HG03432 (cell line): ENCODE results near the gene HMBS.
"Not testable (repeated sequence)": the region's sequence is repeated elsewhere in the genome, so short reads cannot be mapped to it uniquely, and the experiment has no call there.

Source experiments
- ATAC-seq: cut with Tn5 transposase; IDR thresholded peaks from one replicate; pipeline ENCODE4 v1.9.1; 2021; ENCODE audit warnings: mild to moderate bottlenecking, moderate library complexity; ENCODE audit not compliant: unreplicated experiment

HMBS gene

GRCh38 chr11:119118227-119118626 lies 33.5 kb downstream of the HMBS start:
- ATAC-seq: no peak

DNA sequence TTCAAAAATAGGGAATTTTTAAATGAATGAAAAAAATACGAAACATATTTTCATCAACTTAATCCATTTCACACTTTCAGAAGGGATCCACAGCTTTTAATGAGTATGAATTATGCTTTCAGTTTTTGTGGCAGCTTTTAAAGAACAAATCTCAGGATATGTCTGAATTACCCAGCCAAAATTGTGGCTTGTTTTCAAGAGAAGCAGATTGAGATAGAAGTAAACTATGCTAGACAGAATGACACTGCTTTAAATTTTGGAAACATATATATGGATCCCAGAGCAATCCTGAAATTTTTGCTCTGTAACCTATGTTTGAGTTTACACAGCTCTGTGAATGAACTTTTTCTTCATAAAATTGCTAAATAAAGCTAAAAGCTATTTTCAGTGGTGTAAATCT lies 34.3 kb downstream of the HMBS start:
- ATAC-seq: no peak

DNA sequence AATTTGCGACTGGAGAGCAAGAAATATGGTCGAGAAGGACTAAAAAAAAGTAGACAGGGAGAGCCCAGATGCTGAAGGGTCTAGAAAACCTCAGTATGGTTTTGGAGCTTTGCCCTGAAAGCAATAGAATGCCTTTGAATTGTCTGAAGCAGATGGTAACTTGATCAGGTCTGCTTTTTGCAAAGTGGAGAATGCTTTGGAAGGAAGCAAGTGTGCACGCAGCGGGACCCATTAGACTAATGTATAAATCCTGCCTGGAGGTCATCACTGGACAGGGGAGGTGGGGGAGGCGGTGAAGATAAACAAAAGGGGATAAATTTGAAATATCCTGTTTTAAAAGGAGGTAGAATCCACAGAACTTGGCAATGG lies 35.9 kb downstream of the HMBS start:
- ATAC-seq: no peak

- peak; percentile 96 for ATAC-seq
Measured at GRCh38 chr11:119121008-119121810, 36.5 kb downstream of the HMBS start, which contains the start of gene HINFP. Gene HINFP (plus strand): TSS chr11:119121580. CDS start chr11:119126945, 5,365 bp downstream.

- ATAC-seq: no peak
Measured at GRCh38 chr11:119121811-119122124, 37.1 kb downstream of the HMBS start.

DNA sequence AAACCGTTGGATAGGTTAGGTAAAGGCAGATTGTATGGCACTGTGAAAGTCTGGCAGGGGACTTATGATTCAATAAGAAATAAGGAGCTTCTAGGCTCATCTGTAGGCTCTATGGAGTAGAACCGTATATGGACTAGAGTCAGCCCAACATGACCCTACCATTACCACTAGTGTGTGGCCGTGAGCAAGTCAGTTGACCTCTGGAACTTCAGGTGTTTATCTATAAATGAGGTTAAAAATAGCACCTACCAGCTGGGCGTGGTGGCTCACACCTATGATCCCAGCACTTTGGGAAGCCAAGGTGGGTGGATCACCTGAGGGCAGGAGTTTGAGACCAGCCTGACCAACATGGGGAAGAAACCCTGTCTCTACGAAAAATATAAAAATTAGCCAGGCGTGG lies 41.1 kb downstream of the HMBS start:
- ATAC-seq: no peak

DNA sequence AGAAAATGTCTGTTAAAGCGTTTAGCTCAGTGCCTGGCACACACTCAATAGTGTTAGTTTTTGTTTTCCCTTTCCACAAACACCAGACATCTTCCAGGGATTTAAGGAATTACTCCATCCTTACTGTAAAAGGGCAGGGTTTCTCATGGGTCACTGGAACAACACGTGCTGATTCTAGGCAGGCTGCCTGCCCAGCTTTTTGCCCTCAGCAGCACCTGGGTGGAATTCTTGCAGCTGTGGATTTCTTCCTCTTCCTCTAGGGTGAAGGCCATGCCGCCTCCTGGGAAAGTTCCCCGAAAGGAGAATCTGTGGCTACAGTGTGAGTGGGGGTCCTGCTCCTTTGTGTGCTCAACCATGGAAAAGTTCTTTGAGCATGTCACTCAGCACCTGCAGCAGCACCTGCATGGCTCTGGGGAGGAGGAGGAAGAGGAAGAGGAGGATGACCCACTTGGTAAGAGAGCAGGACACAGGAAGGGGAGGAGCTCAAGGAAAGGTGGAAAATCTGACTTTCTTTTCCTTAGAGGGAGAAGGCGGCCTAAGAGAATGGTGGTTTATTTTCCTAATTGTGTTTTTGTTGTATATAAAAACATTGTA lies 42.1 kb downstream of the HMBS start:
- no peak for ATAC-seq

DNA sequence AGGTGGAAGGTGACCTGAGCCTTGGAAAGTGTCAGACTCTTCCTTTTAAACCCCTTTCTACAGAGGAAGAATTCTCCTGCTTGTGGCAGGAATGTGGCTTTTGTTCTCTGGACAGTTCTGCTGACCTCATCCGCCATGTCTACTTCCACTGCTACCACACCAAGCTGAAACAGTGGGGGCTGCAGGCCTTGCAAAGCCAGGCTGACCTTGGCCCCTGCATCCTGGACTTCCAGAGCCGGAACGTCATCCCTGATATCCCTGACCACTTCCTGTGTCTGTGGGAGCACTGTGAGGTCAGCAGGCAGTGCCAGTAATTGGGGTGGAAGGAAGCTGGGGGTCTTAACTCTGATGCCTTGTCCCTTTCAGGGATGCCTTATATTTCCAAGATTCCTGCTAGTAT lies 46.0 kb downstream of the HMBS start:
- no peak for ATAC-seq

DNA sequence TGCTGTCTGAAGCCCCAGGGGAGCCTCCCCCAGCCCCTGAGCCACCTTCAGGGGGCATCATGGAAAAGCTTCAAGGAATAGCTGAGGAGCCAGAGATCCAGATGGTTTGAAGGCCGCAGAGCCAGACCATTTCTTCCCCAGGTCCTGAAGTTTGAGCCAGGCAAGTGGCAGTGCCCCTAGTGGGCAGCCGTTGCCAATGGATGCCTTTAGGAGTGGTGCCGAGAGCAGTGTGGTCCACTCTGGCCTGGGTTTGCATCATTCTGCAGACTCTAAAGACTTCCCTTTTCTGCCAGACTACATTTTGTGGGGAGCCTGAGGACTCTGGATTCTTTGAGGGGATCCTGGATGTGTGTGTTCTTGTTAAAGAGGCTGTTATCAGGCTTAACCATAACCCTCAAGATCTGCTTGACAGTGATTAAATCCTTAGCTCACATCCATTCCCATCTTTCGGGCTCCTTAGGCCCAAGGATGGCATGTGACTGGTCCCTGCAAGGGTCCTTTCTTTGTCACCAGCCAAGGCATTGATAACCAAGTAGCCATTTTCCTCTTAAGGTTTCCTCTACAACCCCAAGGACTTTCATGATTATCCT lies 49.8 kb downstream of the HMBS start:
- ATAC-seq: no peak

- not testable (repeated sequence) for ATAC-seq
Measured at GRCh38 chr11:119139276-119139675, 54.6 kb downstream of the HMBS start.
